SIG-M5 treated with dmso at 0.1 percent for 504 hours (cell line): ENCODE results near the gene SLC38A4.
"Not testable (repeated sequence)": the region's sequence is repeated elsewhere in the genome, so short reads cannot be mapped to it uniquely, and the experiment has no call there.

ENCODE experiments used
- DNase-seq: peaks from one replicate; lab custom pipeline; 2025; ENCODE audit not compliant: unreplicated experiment; lab: John Stamatoyannopoulos, UW

The SLC38A4 gene

DNA sequence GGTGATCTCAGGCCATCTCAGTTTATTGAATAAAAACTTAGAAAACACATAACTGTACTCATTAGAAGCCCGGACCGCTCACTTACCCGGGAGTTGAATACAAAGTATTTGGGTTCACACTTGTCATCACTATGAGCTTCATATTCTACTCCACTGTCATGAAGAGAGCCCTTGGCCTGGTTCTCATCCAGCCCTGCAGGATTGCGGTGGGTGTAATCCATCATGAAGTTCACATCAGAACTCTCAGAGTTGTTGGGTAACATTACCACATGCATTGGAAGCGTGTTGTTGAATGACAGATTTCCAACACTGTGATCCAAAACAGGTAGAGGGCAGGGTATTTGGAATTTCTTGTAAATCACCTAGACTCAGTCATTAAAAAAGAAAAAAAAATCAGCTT lies 47.4 kb downstream of the SLC38A4 start:
- no peak for DNase-seq

DNA sequence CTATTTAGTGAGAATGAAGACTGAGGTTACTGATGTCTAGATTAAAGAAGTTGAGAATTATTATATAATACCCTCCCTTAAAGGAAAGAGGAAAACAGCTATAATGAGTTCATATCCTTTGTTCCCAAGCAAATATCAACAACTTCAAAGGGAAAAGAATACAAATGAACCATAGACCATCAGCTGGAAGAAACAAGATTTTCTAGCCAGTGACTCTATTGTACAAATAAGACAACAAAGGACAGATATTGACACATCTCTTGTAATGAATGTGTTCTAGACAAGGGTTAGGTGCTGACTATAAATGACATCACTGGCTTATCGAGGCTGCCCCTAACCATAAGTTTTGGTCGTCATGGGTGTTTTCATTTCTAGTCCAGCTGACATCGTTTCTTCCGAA lies 48.2 kb downstream of the SLC38A4 start:
- no peak for DNase-seq

DNA sequence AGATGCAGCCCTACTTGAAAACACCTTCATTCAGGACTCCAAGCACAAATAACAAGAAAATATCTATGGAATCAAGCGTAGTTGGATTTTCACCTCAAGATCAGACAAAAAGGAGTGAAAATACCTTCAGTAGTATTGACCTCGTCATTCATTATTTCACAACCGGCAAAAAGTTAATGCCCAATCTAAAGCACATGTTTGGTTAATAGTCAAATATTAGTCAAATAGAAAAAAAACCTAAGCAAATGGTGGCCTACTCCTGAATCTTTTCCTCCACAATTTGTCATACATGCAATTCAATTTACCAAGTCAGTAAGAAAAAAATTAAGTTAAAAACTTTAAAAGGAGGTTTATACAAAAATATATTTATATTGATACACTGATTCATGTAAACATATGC lies 50.0 kb downstream of the SLC38A4 start:
- DNase-seq = no peak

DNA sequence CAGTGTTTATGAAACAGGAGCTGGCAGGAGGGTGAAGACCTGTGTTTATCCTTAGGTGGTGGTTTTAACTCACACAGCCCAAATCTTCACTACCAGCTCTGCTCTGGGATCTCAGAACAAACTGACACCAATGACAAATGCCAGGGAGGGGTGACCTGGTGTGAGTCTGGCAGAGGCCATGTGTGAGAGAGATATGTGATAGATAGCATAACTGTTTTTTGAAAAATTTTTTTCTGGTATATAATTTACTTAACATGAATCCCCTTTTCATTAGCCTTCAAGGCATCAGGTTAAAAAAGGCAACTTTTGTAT lies 51.5 kb downstream of the SLC38A4 start:
- no peak for DNase-seq

DNA sequence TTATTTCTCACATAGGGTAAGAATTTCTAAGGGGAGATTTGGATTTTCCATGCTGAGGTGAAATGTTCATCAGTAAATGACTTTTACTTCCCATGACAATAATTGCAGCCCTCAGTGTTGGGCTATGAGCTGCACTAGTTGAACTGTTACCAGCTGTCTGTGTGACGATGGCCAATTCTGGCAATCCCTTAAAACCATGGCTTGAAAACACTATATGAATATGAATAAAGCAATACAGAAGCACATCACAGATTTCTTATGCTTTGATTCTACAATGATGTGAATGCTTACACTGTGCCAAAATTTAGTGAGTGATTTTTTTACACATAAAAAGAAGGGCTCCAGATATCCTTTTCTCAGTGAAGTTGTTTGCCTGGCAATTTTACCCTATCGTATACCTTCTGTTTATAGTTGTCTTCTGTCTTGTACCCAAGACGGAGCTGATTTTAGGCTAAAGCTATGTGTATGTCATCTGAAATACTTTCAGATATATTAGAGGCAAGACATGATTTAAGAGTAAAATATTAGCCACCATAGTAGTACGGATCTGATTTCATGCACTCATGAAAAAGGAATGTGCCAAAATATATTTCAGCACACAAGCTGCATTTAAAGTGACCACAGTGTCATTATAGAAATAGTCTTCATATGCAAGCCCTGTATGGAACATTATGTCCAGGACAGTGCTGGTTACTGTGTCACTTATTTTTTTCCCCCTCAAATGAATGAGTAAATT lies 52.0 kb downstream of the SLC38A4 start:
- no peak for DNase-seq

DNA sequence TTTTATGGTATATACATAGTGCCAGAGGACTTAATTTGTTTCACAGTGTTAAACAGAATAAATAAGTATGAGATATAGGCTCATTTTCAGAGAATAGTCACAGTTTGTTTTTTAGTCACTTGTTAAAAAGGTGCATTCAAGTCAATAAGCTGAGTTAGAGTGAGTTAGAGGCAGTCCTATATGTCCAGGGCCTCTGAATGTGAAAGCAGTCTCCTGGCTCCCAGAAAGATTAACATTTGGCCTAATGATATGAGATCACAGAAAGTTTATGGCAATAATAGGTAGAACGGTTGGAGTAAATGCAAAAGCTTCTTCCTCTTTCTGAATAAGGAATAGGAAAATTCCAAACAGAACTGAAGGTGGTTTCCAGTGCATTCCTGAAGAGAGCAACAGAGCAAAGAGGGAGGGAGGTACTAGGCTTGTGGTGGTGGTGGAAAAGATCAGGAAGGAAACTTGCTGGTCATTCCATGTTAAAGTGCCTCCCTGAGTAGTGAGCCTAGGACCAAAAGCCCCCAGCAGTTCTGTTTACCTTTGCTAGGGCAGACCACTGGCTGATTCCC lies 54.4 kb downstream of the SLC38A4 start:
- DNase-seq = no peak

DNA sequence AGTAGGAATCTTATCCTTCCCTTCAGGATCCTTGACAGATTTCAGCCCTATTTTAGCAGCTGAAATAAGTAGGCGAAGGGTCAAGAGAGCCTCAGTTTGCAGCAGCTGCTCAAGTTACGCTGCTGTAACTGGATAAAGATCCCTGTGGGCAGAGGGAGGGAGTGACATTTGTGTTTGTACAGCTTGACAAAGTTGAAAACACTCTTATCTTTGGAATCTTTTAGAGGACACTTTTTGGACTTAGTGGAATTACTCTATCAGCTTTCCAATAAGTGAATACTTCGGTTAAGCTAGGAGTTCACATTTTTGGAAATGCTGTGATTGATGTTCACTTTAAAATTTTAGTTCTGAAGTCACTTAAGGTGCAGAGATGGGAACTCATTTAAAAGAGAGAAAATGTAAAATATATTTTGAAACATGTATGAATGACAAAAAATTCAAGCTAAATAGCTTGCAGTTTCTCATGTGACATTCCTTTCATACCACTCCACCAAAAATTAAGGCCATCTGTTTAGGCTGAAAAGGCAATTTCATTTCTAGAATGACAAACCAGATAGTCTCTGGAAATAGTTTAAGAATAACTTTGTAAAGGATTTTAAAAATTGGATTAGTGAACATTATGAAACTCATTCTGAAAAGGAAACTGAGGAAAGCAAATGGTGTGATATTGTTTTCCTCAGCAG lies 55.2 kb downstream of the SLC38A4 start:
- DNase-seq = no peak

DNA sequence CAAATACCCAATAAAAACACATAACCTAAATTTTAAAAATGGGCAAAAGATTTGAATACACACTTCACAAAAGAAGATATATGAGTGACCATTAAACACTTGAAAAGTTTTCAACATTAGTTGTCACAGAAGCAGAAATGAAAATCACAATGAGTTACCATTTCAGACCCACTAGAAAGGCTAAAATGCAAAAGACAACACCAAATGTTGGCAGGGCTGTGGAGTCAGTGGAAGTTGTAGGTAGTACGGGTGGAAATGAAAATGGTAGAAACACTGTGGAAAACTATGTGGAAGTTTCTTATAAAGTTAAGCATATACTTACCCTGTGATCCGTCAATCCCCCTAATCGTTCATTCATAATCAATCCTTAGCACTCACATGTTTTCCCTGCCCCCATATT lies 61.8 kb downstream of the SLC38A4 start:
- no peak for DNase-seq

DNA sequence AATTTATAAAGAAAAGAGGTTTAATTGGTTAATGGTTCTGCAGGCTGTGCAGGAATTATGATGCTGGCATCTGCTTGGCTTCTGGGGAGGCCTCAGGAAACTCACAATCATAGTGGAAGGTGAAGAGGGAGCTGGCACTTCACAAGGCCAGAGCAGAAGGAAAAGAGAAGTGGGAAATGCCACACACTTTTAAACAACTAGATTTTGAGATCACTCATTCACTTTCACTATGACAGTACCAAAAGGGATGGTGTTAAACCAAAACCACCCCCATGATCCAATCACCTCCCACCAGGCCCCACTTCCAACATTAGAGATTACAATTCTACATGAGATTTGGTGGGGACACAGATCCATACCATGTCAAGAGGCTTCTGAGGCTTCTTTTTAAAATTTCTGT lies 62.6 kb downstream of the SLC38A4 start:
- DNase-seq = no peak

DNA sequence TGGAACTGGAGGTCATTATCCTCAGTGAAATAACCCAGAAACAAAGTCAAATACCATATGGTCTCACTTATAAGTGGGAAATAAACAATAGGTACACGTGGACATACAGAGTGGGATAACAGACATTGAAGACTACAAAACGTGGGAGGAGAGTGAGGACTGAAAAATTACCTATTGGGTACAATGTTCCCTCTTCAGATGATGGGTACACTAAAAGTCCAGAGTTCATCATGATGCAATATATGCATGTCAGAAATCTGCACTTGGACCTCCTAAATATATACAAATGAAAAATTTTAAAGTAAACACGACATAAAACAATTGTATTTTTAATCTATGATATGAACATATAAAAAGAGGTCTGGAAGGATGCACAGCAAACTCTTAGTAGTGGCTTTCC lies 71.2 kb downstream of the SLC38A4 start:
- DNase-seq = no peak

DNA sequence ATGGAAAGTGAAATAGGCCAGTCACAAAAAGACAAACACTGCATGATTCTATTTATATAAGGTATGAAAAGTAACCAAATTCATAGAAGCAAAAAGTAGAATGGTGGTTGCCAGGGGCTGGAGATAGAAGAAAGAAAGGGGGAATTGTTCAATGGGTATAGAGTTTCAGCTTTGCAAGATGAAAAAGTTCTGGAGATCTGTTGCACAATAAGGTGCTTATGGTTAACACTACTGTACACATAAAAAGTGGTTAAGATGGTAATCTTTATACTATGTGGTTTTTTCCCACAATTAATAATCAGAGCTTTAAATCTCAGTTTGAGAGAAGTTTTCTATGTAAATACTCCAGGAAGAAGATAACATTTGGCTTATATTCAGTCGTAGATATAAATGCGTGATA lies 73.4 kb downstream of the SLC38A4 start:
- DNase-seq = no peak

DNA sequence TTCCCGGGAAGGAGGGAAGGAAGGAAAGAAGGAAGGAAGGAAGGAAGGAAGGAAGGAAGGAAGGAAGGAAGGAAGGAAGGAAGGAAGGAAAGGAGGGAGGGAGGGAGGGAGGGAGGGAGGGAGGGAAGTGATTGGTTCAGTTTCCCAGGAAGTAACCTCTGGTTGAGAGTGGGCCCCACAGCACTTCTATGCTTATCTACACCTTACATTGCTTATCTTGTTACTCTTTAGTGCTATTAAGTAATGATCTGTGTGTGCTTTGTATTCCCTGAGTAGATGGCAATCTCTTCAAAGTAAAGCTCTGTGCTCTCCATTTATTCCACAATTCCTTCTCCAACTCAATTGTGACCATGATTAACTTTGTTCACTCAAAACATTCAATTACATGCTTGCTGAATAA lies 74.6 kb downstream of the SLC38A4 start:
- DNase-seq = no peak

DNA sequence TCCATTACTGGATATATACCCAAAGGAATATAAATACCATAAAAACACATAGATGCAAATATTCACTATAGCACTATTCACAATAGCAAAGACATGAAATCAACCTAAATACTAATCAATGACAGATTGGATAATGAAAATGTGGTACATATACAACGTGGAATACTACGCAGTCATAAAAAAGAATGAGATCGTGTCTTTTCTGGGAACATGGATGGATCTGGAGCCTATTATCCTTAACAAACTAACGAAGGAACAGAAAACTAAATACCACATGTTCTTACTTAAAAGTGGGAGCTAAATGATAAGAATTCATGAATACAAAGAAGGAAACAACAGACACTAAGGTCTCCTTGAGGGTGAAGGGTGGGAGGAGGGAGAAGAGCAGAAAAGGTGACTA lies 76.5 kb downstream of the SLC38A4 start:
- DNase-seq = no peak

DNA sequence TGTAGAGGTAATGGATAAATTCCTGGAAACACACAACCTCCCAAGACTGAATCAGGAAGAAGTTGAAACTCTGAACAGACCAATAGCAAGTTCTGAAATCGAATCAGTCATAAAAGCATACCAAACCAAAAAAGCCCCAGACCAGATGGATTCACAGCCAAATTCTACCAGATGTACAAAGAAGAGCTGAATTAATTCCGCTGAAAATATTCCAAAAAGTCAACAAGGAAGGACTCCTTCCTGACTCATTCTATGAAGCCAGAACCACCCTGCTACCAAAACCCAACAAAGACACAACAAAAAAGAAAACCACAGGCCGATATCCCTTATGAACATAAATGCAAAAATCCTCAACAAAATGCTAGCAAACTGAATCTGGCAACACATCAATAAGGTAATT lies 81.5 kb downstream of the SLC38A4 start:
- DNase-seq = no peak

DNA sequence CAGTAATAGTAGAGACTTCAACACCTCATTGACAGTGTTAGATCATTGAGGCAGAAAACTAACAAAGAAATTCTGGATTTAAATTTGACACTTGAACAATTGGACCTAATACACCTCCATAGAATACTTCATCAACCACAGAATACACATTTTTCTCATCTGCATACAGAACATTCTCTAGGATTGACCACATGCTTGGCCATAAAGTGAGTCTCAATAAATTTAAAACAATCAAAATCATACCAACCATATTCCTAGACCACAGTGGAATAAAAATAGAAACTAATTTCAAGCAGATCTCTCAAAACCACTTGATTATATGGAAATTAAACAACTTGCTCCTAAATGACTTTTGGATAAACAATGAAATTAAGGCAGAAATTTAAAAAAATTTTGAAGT lies 82.3 kb downstream of the SLC38A4 start:
- DNase-seq = no peak

DNA sequence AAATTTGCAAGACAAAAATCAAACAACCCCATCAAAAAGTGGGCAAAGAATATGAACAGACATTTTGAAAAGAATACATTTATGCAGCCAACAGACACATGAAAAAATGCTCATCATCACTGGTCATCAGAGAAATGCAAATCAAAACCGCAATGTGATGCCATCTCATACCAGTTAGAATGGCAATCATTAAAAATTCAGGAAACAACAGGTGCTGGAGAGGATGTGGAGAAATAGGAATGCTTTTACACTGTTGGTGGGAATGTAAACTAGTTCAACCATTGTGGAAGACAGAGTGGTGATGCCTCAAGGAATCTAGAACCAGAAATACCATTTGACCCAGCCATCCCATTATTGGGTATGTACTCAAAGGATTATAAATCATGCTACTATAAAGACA lies 83.5 kb downstream of the SLC38A4 start:
- DNase-seq = not testable (repeated sequence)

DNA sequence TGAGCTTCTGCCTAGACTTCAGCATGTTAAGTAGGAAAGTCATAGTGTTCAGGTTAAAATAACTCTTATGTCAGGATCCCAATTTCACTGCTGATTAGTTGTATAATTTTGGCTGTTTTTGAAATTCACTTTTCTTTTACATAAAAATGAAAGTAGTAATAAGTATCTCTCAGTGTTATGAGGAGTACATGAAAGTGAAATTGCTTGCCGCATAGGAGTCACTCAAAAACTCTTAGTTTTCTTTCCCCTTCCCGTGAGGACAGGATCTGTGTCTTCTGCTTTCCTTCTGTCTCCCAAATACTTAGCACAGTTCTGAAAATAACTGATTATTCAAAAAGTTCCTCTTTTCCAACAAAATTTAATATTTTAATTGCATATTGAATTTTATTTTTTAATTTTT lies 100.5 kb downstream of the SLC38A4 start:
- DNase-seq = no peak

DNA sequence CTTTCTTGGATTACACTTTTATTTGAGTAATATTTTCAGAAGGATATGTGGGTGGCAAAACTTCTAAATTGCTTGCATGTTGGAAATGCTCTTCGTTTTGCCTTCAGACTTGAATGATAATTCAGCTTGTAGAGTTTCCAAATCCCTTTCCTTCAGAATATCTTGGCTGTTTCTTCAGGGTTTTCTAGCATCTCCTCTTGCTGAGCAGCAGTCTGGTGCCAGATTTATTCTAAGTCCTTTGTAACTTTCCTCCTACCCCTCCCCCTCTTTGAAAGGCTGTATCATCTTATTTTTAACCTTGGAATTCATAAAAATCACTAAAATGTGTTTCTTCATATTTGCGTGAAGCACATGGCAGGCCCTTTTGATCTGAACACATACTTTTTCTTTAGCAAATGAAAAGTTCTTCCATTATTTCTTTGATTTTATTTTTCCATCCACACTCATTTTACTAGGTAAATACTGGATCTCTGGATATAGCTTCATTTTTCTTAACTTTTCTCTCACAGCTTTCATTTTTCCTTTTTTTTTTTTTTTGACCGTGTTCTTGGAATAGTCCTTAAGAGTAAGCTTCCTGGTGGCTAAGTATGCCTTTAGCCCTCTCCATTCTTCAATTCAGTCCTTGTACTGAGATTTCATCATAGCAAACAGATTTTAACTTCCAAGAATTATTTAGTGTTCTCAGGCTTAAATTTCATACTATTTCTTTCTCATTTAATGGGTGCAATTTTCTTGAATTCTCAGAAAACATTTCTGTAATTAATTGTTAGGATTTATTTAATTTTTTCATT lies 102.0 kb downstream of the SLC38A4 start:
- DNase-seq = no peak

DNA sequence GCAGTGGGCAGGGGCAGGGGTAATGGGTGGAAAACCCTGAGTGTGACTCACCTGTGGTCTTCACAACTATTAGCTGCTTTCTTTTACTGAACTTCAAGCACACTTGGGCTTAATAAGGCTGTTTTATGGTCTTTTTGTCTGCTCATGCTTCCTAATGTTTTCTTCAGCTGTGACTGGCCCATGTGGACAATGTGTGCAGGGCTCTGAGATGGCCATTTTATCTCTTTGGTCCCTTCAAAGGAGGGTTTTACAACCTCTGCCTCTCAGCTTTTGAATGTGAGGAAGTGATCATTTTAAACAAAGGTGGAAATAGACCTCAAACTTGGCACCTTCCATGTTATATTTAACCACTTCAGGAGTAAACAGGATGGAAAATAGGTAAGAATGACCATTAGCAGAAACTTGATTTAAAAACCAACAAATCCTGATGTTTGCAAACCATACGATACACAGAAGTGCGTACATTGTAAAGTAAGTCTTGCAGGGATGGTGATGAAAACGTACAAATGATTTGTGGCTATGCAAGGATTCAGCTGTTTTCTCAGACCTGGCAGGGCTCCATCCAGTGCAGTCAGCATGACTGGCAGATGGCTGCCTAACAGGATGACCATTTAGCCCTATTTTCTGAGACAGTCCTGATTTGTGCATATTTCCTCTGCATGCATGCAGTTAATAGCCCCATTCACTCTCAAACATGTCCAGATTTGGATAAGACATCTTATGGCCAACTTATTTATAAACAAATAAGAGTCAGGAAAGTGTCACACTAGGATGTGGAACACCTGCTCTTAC lies 103.2 kb downstream of the SLC38A4 start:
- no peak for DNase-seq

DNA sequence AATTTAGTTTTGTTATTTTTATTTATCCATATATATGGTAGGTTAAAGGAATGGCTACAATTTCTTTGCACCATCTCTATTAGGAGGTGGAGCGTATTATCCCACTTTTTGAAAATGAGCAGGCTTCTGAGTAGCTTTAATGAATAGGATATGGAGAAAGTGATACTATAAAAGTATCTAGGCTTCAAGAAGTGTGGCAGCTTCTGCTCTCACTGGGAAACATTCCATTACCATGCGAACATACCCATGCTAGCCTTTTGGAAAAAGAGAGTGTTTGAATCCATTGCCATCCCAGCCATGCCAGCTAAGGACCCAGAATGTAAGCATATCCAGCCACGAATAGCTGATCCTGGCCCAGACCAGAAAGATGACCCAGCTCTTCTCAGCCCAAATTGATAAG lies 107.3 kb downstream of the SLC38A4 start:
- no peak for DNase-seq

DNA sequence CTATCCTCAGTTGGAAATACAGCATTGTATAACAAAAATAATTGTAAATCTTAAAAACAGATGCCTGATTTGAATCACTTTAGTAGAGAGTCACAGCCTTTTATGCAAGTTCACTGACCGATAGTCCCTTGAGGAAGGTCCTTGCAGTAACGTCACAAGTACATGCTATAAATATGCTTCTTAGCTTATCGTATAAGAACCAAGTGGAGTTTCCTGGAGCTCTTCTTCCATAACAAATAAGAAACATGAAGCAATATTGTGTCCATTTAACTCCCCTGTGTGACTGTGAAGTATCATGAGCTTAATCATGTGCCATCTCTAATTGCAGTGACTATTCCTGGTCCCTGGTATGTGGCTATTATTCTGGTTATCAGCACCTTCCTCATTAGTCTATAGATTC lies 107.9 kb downstream of the SLC38A4 start:
- DNase-seq = no peak
